Vagina (tissue), 2 donors: ENCODE results near the gene DPM3. TPM values are rescaled to one million over a fixed set of nuclear protein-coding genes. Genes with fewer than 3 reads are reported as not detected.

Source experiments
- DNase-seq, 2 donors: peaks; one replicate each; pipeline ENCODE4 v3.0.0-alpha.2; 2017; ENCODE audit errors: extremely low spot score in 2 of 2
- H3K27ac ChIP-seq: fragments of 200-600 bp; sonication (generic); one replicate; pipeline ENCODE4 v1.5.1; 2019
- H3K27me3 ChIP-seq: fragments of 200-600 bp; sonication (generic); one replicate; pipeline ENCODE4 v1.5.1; 2019
- H3K36me3 ChIP-seq, 2 donors: fragments of 200-600 bp; sonication (generic); one replicate each; pipeline ENCODE4 v1.5.1; 2017 to 2019
- H3K4me1 ChIP-seq: fragments of 200-600 bp; sonication (generic); one replicate; pipeline ENCODE4 v1.5.1; 2019
- H3K4me3 ChIP-seq, 2 donors: fragments of 200-600 bp; sonication (generic); 1 replicate in 1 of 2; 2 replicates in 1 of 2; pipeline ENCODE4 v1.5.1; 2016 to 2019
- H3K9me3 ChIP-seq: fragments of 200-600 bp; sonication (generic); one replicate; pipeline ENCODE4 v1.5.1; 2019
- POLR2A ChIP-seq, 2 donors: fragments of 450-650 bp; IDR thresholded peaks; one replicate each; pipeline ENCODE4 v1.6.1; 2017; ENCODE audit warnings: antibody characterized with exemption in 2 of 2, mild to moderate bottlenecking in 2 of 2, moderate library complexity in 2 of 2
- POLR2AphosphoS5 ChIP-seq, 2 donors: sonication (generic); formaldehyde crosslinking; IDR thresholded peaks; one replicate each; pipeline ENCODE4 v1.9.0; 2017; ENCODE audit warnings: antibody characterized with exemption in 2 of 2, mild to moderate bottlenecking in 2 of 2, low read depth in 1 of 2; ENCODE audit not compliant: insufficient read depth in 1 of 2
- intact Hi-C: fragments of 100-400 bp; cut with DNase I; formaldehyde crosslinking; loops from one replicate; pipeline ENCODE4 v1.15.1; 2023
- total RNA-seq: library from RNA; depleted of rRNA; stranded (reverse); fragments of >200 nt; gene quantifications from one replicate; pipeline ENCODE4 v1.2.3, GENCODE V29; 2016
- TF ChIP-seq, protein P1 (sequence below), 3 experiments: fragments of 450-650 bp in 2 of 3; fragments of 200-600 bp in 1 of 3; sonication (generic) in 1 of 3; IDR thresholded peaks; one replicate each; pipeline ENCODE4 v1.5.1; 2017 to 2019; ENCODE audit warnings: antibody characterized with exemption in 3 of 3, mild to moderate bottlenecking in 2 of 3, moderate library complexity in 2 of 3

The DPM3 gene
- total RNA-seq, 1 donor from 2014 or later, result 114 TPM

DNA sequence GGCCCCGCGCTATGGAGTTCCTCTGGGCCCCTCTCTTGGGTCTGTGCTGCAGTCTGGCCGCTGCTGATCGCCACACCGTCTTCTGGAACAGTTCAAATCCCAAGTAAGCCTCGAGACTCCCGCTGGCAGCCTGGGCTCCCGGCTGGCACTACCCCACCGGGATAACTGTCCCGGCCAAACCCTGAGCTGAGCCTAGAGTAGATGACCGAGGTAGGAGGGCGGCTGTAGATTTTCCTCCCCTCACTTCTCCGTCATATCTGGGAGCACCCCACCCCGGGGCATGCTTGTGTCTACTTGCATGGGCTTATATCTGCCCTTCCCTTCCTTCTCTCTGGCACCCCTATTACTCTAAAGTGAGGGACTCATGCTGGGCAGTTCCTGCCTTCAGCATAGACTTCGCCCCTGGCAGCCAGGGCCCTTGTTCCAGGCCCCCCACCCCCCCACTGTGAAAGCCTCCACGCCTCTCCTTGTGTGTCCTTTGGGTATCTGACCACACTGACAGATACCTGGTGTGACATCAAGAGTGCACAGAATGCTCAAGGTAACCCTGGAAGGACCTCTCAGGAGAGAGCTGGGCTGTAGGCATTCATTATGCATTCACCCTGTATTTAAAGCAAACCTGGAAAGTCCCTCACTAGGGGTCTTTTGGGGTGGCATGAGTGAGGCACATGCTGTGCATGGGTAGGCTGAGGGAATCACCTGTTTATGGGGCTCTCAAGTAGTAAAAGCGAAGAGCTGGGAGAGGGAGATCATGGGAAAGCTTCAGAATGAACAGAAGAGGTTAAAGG, 12.2 kb downstream of the DPM3 start:
- intact Hi-C loops, result no loop called here
- no peak for DNase-seq
- Histone ChIP-seq H3K4me1 (peaks cover 90% of the 10 kb centered on the region), H3K36me3 (peaks cover 0 to 19% of the 10 kb centered on the region in 2 donors), H3K27ac (peak overlapping the region; percentile 92), H3K9me3 (no peaks in the 10 kb centered on the region), H3K4me3 (peak overlapping the region; percentile 78 to 88), H3K27me3 (no peaks in the 10 kb centered on the region)
- TF ChIP-seq, protein P1, sequence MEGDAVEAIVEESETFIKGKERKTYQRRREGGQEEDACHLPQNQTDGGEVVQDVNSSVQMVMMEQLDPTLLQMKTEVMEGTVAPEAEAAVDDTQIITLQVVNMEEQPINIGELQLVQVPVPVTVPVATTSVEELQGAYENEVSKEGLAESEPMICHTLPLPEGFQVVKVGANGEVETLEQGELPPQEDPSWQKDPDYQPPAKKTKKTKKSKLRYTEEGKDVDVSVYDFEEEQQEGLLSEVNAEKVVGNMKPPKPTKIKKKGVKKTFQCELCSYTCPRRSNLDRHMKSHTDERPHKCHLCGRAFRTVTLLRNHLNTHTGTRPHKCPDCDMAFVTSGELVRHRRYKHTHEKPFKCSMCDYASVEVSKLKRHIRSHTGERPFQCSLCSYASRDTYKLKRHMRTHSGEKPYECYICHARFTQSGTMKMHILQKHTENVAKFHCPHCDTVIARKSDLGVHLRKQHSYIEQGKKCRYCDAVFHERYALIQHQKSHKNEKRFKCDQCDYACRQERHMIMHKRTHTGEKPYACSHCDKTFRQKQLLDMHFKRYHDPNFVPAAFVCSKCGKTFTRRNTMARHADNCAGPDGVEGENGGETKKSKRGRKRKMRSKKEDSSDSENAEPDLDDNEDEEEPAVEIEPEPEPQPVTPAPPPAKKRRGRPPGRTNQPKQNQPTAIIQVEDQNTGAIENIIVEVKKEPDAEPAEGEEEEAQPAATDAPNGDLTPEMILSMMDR (IDR thresholded peaks at IDR 0.05), result no peak
- peak in 1 of 2 donors; percentile 77 for TF ChIP-seq POLR2AphosphoS5 (IDR thresholded peaks at IDR 0.05; ENCODE audit: insufficient read depth in 1 of 2, low read depth in 1 of 2)

DNA sequence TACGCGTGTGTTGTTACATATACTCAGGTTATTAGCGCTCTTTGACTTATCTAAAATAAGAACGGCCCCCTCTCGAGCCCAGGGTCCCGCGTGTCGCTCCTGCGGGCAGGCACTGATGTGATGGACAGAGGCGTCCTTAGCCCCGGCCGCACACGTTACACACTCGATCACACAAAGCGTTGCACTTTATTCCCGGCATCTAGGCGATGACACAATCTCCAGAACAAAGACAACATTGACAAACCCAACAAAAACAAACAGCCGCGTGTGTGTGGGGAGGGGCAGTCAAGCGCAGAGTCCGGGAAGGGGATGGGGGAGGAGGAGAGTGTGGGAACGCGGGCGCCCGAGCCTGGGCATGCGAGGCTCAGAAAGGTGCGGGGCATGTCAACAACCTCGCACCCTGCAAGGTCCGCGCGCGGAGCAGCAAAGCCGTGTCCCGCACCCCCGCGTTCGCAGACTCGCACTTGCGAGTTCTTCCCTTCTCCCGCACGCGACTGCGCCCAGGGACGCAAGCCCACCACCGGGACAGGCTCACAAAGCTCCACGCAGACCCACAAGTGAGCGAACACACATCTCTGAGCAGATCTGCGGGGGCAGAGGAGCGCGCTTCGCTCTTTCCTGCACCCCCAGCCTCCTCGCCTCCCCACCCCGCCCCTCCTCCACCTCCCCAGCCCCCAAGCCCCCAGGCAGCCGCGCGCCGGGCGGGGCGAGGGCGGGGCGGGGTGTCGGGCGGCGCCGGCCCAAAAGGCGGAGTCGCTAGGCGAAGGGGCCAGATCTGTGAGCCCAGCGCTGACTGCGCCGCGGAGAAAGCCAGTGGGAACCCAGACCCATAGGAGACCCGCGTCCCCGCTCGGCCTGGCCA, 13.0 kb downstream of the DPM3 start, which contains the start of gene EFNA1:
TSS of gene EFNA1 (plus strand) at position 772 of the 862 bp plus-strand sequence. CDS start 102 bp downstream, outside the sequence.
- peak within 1 kb of the TSS; percentile 92 for H3K27ac ChIP-seq
- peaks cover 86% of the 10 kb centered on the region for H3K4me1 ChIP-seq
- no peaks in the 10 kb centered on the region for H3K27me3 ChIP-seq
- TF ChIP-seq POLR2A (IDR thresholded peaks at IDR 0.05), result peak in 1 of 2 donors; percentile 64
- TF ChIP-seq, protein P1 (IDR thresholded peaks at IDR 0.05), result no peak
- peak; percentile 13 to 45 for TF ChIP-seq POLR2AphosphoS5 (IDR thresholded peaks at IDR 0.05; ENCODE audit: insufficient read depth in 1 of 2, low read depth in 1 of 2)
- H3K36me3 ChIP-seq, result peaks cover 0 to 11% of the 10 kb centered on the region in 2 donors
- DNase-seq, result peak in 1 of 2 donors; percentile 87
- intact Hi-C loops, result no loop called here
- H3K4me3 ChIP-seq, result peak within 1 kb of the TSS; percentile 78 to 88
- no peaks in the 10 kb centered on the region for H3K9me3 ChIP-seq

DNA sequence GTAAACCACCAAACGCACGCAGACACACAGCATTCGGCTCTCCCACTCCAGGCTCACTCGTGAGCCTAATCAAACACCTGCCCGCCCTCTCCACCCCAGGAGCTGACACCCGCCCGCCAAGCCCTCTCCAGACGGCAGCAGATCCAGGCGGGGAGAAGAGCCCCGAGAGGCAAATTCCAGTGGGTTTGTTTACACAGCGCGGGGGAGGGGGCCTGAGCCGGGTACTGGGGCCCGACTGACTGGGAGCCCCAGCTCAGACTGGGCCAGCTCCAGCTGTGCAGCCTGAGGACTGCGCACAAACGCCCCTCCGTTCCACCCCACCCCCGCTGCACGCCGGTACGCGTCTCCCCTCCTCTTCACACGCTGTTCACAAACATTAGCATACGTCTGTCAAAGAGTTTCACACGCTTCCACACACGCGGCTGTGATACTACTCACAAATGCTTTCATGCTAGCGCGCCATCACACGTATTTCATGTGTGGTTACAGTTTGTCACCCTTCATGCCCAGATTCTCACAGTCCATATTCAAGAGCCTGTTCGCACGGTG, 13.7 kb downstream of the DPM3 start:
- DNase-seq, result no peak
- intact Hi-C loops, result no loop called here
- no peaks in the 10 kb centered on the region for H3K9me3 ChIP-seq
- H3K27me3 ChIP-seq, result no peaks in the 10 kb centered on the region
- TF ChIP-seq POLR2A (IDR thresholded peaks at IDR 0.05) (no peak), POLR2AphosphoS5 (IDR thresholded peaks at IDR 0.05; ENCODE audit: insufficient read depth in 1 of 2, low read depth in 1 of 2) (no peak)
- TF ChIP-seq, protein P1 (IDR thresholded peaks at IDR 0.05), result no peak
- H3K4me3 ChIP-seq, result peak overlapping the region; percentile 78 to 88
- H3K36me3 ChIP-seq, result peaks cover 0 to 4% of the 10 kb centered on the region in 2 donors
- peak overlapping the region; percentile 92 for H3K27ac ChIP-seq
- peaks cover 79% of the 10 kb centered on the region for H3K4me1 ChIP-seq

DNA sequence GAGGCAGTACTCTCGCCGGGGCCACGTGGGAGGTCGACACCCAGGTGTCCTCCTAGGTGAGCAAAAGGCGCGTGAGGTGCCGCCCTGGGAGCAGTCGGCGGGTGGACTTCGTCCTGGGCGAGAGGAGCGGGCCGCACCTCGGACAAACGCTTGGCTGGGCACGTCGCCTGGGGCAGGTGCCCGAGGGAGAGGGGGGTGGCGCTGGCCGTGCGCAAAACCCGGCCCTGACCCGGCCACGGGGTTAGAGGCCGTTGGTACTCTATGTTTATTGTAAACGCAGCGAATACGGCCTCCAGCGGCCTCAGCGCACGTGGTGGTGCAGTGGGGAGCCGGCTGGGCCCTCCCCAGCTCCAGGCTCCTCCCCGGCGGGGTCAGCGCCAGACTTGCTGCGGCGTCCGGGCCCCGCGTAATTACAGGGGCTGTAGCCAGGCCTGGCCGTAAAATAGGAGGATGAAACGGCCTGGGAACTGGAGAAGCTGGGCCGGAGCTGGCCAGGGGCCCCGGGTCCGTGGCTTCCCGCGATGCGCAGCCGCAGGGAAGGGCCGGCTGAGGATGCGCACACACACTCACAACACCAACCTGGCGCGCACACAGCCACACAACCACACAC, 14.3 kb downstream of the DPM3 start:
- no peak for DNase-seq
- H3K36me3 ChIP-seq, result no peaks in the 10 kb centered on the region
- no peaks in the 10 kb centered on the region for H3K9me3 ChIP-seq
- intact Hi-C loops, result no loop called here
- peak overlapping the region; percentile 78 to 88 for H3K4me3 ChIP-seq
- peak overlapping the region; percentile 92 for H3K27ac ChIP-seq
- no peaks in the 10 kb centered on the region for H3K27me3 ChIP-seq
- peaks cover 73% of the 10 kb centered on the region for H3K4me1 ChIP-seq
- TF ChIP-seq POLR2AphosphoS5 (IDR thresholded peaks at IDR 0.05; ENCODE audit: insufficient read depth in 1 of 2, low read depth in 1 of 2) (peak in 1 of 2 donors; percentile 50), POLR2A (IDR thresholded peaks at IDR 0.05) (no peak)

DNA sequence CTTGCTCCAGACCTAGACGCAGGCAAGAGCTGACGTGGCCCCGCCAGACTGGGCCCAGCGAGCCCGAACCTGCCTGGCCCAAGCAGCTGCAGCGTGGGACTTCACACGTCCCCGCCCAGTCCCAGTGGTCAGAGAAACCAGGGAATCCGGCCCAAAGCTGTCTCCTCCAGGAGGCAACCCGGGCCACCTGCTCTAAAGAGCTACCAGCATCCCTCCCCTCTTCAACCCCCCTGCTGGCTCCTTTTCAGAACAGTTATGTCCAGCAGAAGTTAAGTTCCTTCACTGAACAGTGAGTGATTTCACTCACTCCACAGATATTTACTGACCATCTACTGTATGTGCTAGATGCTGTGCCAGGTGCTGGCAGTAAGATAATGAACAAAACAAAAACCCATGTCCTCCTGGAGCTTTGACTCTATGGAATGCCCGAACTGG, 14.8 kb downstream of the DPM3 start:
- intact Hi-C loops, result no loop called here
- H3K4me1 ChIP-seq, result peaks cover 68% of the 10 kb centered on the region
- H3K9me3 ChIP-seq, result no peaks in the 10 kb centered on the region
- H3K36me3 ChIP-seq, result no peaks in the 10 kb centered on the region
- TF ChIP-seq, protein P1 (IDR thresholded peaks at IDR 0.05), result no peak
- TF ChIP-seq POLR2AphosphoS5 (IDR thresholded peaks at IDR 0.05; ENCODE audit: insufficient read depth in 1 of 2, low read depth in 1 of 2) (no peak), POLR2A (IDR thresholded peaks at IDR 0.05) (no peak)
- H3K27me3 ChIP-seq, result no peaks in the 10 kb centered on the region
- peak overlapping the region; percentile 92 for H3K27ac ChIP-seq
- DNase-seq, result no peak
- no peak overlapping the region for H3K4me3 ChIP-seq
